Esophagus squamous epithelium (tissue), 5 donors: ENCODE measurements around the gene ZNF592. TPM values are rescaled to one million over a fixed set of nuclear protein-coding genes. Genes with fewer than 3 reads are reported as not detected.

Experiments
- DNase-seq: peaks from one replicate; lab custom pipeline; 2025; lab: John Stamatoyannopoulos, UW
- H3K27ac ChIP-seq, 4 donors: fragments of 200-600 bp; sonication (generic); one replicate each; pipeline ENCODE4 v1.5.1; 2016 to 2019; ENCODE audit warnings: mild to moderate bottlenecking in 1 of 4
- H3K27me3 ChIP-seq, 4 donors: fragments of 200-600 bp; sonication (generic); 1 replicate in 3 of 4; 2 replicates in 1 of 4; pipeline versions ENCODE4 v1.5.1 to v1.6.0; 2017 to 2021; ENCODE audit warnings: antibody characterized with exemption in 1 of 4
- H3K36me3 ChIP-seq, 3 donors: fragments of 200-600 bp; sonication (generic); one replicate each; pipeline ENCODE4 v1.5.1; 2016 to 2019
- H3K4me1 ChIP-seq, 3 donors: fragments of 200-600 bp; sonication (generic); one replicate each; pipeline ENCODE4 v1.5.1; 2017 to 2019
- H3K4me3 ChIP-seq, 4 donors: fragments of 200-600 bp; sonication (generic); 1 replicate in 3 of 4; 2 replicates in 1 of 4; pipeline ENCODE4 v1.5.1; 2016 to 2019; ENCODE audit warnings: mild to moderate bottlenecking in 2 of 4, moderate library complexity in 1 of 4
- H3K9me3 ChIP-seq, 3 donors: fragments of 200-600 bp; sonication (generic); one replicate each; pipeline ENCODE4 v1.5.1; 2016 to 2019
- CTCF ChIP-seq, 6 experiments: fragments of 450-650 bp in 4 of 6; fragments of 200-600 bp in 2 of 6; sonication (generic) in 2 of 6; IDR thresholded peaks; one replicate each; pipeline ENCODE4 v1.5.1; 2016 to 2019; ENCODE audit warnings: antibody characterized with exemption in 6 of 6, mild to moderate bottlenecking in 4 of 6, moderate library complexity in 4 of 6
- POLR2A ChIP-seq, 4 donors: fragments of 450-650 bp; IDR thresholded peaks; one replicate each; pipeline ENCODE4 v1.6.1; 2017; ENCODE audit warnings: antibody characterized with exemption in 4 of 4, mild to moderate bottlenecking in 4 of 4, moderate library complexity in 3 of 4
- WGBS, 2 donors: methylation state at CpG; one replicate each; pipeline ENCODE4 v1.1.5; 2018; 5-methylcytosine and 5-hydroxymethylcytosine counted together
- intact Hi-C: fragments of 100-400 bp; cut with DNase I; formaldehyde crosslinking; loops from one replicate; pipeline ENCODE4 v1.15.0; 2022
- total RNA-seq, 4 donors: library from RNA; depleted of rRNA; stranded (reverse); fragments of >200 nt; gene quantifications; one replicate each; pipeline ENCODE4 v1.1.0, GENCODE V29; 2016
- donor health status: DM: yes; HTN: yes; CAD: no.

The ZNF592 gene
- total RNA-seq, 4 donors from 2014 or later = 8.0 to 12.2 (median 10.3) TPM

GRCh38 chr15:84736375-84736774 lies 12.0 kb upstream of the ZNF592 start:
- no peak for DNase-seq
- no peaks in the 10 kb centered on the region for H3K27me3 ChIP-seq
- H3K36me3 ChIP-seq = no peaks in the 10 kb centered on the region
- peaks cover 0 to 44% (median 5%) of the 10 kb centered on the region in 3 donors for H3K4me1 ChIP-seq
- intact Hi-C loops = no loop called here
- peak overlapping the region in 1 of 4 donors; percentile 88 for H3K27ac ChIP-seq
- 69 to 82% methylated on average over 5 of the region's 5 CpGs for WGBS, 2 donors
- no peak for TF ChIP-seq POLR2A (IDR thresholded peaks at IDR 0.05)
- no peak for TF ChIP-seq CTCF (IDR thresholded peaks at IDR 0.05)
- H3K4me3 ChIP-seq = no peak overlapping the region
- H3K9me3 ChIP-seq = no peaks in the 10 kb centered on the region

GRCh38 chr15:84737005-84737404 lies 11.4 kb upstream of the ZNF592 start:
- TF ChIP-seq POLR2A (IDR thresholded peaks at IDR 0.05) = no peak
- TF ChIP-seq CTCF (IDR thresholded peaks at IDR 0.05) = no peak
- H3K4me3 ChIP-seq = no peak overlapping the region
- H3K36me3 ChIP-seq = no peaks in the 10 kb centered on the region
- intact Hi-C loops = no loop called here
- 29 to 36% methylated on average over 2 of the region's 2 CpGs for WGBS, 2 donors
- DNase-seq = no peak
- peaks cover 0 to 44% (median 5%) of the 10 kb centered on the region in 3 donors for H3K4me1 ChIP-seq
- H3K27ac ChIP-seq = no peak overlapping the region
- no peaks in the 10 kb centered on the region for H3K9me3 ChIP-seq
- no peaks in the 10 kb centered on the region for H3K27me3 ChIP-seq

GRCh38 chr15:84740691-84741090 lies 7.7 kb upstream of the ZNF592 start:
- no peaks in the 10 kb centered on the region for H3K9me3 ChIP-seq
- no peak overlapping the region for H3K4me3 ChIP-seq
- TF ChIP-seq CTCF (IDR thresholded peaks at IDR 0.05) (no peak), POLR2A (IDR thresholded peaks at IDR 0.05) (no peak)
- DNase-seq = no peak
- 63 to 73% methylated on average over 4 of the region's 4 CpGs for WGBS, 2 donors
- peaks cover 0 to 30% (median 0%) of the 10 kb centered on the region in 3 donors for H3K4me1 ChIP-seq
- no peaks in the 10 kb centered on the region for H3K36me3 ChIP-seq
- no peak overlapping the region for H3K27ac ChIP-seq
- intact Hi-C loops = no loop called here
- H3K27me3 ChIP-seq = no peaks in the 10 kb centered on the region

- H3K4me3 ChIP-seq = no peak overlapping the region
- no peaks in the 10 kb centered on the region for H3K27me3 ChIP-seq
- peaks cover 0 to 28% (median under 1%) of the 10 kb centered on the region in 3 donors for H3K4me1 ChIP-seq
- no peaks in the 10 kb centered on the region for H3K36me3 ChIP-seq
- no peak overlapping the region for H3K27ac ChIP-seq
- no peak for DNase-seq
- no peaks in the 10 kb centered on the region for H3K9me3 ChIP-seq
- 56 to 76% methylated on average over 2 of the region's 2 CpGs for WGBS, 2 donors
- intact Hi-C loops = no loop called here
- TF ChIP-seq POLR2A (IDR thresholded peaks at IDR 0.05) (no peak), CTCF (IDR thresholded peaks at IDR 0.05) (no peak)
These were observed 7.3 kb upstream of the ZNF592 start for GRCh38 chr15:84741121-84741520.

GRCh38 chr15:84747416-84748273 lies 747 bp upstream of the ZNF592 start:
- Histone ChIP-seq H3K4me3 (peak overlapping the region; percentile 67 to 94 (median 83)), H3K9me3 (no peaks in the 10 kb centered on the region), H3K27me3 (no peaks in the 10 kb centered on the region), H3K4me1 (peaks cover 23 to 63% (median 27%) of the 10 kb centered on the region in 3 donors), H3K27ac (peak overlapping the region; percentile 98 to 100 (median 100)), H3K36me3 (no peaks in the 10 kb centered on the region)
- peak; percentile 39 for DNase-seq
- WGBS, 2 donors = 1 to 3% methylated on average over 10 to 16 of the region's 46 CpGs
- intact Hi-C loops = no loop called here
- TF ChIP-seq CTCF (IDR thresholded peaks at IDR 0.05) (peak in 1 of 6 experiments; percentile 13), POLR2A (IDR thresholded peaks at IDR 0.05) (peak in 2 of 4 donors; percentile 48 to 52)
